NCI-H446 treated with DMSO at 0.1 percent for 48 hours (cell line): ENCODE measurements around the gene VAPB.
"Not testable (repeated sequence)": the region's sequence is repeated elsewhere in the genome, so short reads cannot be mapped to it uniquely, and the experiment has no call there.

Experiments used
- DNase-seq: peaks from one replicate; lab custom pipeline; 2025; lab: John Stamatoyannopoulos, UW

Gene VAPB

GRCh38 chr20:58388882-58389323 lies at the start of gene VAPB:
TSS of gene VAPB (plus strand) at chr20:58389229. CDS start at chr20:58389460, 231 bp downstream.
- DNase-seq, result peak; percentile 85

- no peak for DNase-seq
These were observed 49.3 kb upstream of the VAPB start for GRCh38 chr20:58339741-58340140.

- DNase-seq, result no peak
These were observed 48.9 kb upstream of the VAPB start for GRCh38 chr20:58340151-58340550.

GRCh38 chr20:58340853-58341252 lies 48.2 kb upstream of the VAPB start:
- no peak for DNase-seq

- DNase-seq, result no peak
These were observed 46.7 kb upstream of the VAPB start for GRCh38 chr20:58342104-58342945.

GRCh38 chr20:58344741-58345140 lies 44.3 kb upstream of the VAPB start:
- DNase-seq, result no peak

GRCh38 chr20:58349570-58349969 lies 39.5 kb upstream of the VAPB start:
- no peak for DNase-seq

- DNase-seq, result no peak
These were observed 36.6 kb upstream of the VAPB start for GRCh38 chr20:58352468-58352867.

- no peak for DNase-seq
These were observed 29.6 kb upstream of the VAPB start for GRCh38 chr20:58359441-58359840.

GRCh38 chr20:58360936-58361335 lies 28.1 kb upstream of the VAPB start:
- no peak for DNase-seq

GRCh38 chr20:58361481-58362205 lies 27.4 kb upstream of the VAPB start:
- no peak for DNase-seq

GRCh38 chr20:58362206-58362516 lies 26.9 kb upstream of the VAPB start:
- no peak for DNase-seq

- DNase-seq, result no peak
These were observed 26.1 kb upstream of the VAPB start for GRCh38 chr20:58362970-58363369.

GRCh38 chr20:58366866-58367265 lies 22.2 kb upstream of the VAPB start:
- no peak for DNase-seq

GRCh38 chr20:58372806-58373205 lies 16.2 kb upstream of the VAPB start:
- no peak for DNase-seq

GRCh38 chr20:58373296-58373695 lies 15.7 kb upstream of the VAPB start:
- DNase-seq, result not testable (repeated sequence)

- DNase-seq, result no peak
These were observed 14.8 kb upstream of the VAPB start for GRCh38 chr20:58374027-58374850.

- no peak for DNase-seq
These were observed 13.9 kb upstream of the VAPB start for GRCh38 chr20:58374906-58375758.

GRCh38 chr20:58375759-58376352 lies 13.2 kb upstream of the VAPB start:
- DNase-seq, result no peak

GRCh38 chr20:58377017-58377416 lies 12.0 kb upstream of the VAPB start:
- no peak for DNase-seq

- no peak for DNase-seq
These were observed 11.1 kb upstream of the VAPB start for GRCh38 chr20:58377766-58378401.
